ENCODE data around the gene MINDY4. TPM values are rescaled to one million over a fixed set of nuclear protein-coding genes. Genes with fewer than 3 reads are reported as not detected.

MINDY4 gene
- total and polyA plus RNA-seq, 2 of the 13 experiments (the other 11 are each of a cell fraction or from before 2014, with no cell fraction given), result not detected

DNA sequence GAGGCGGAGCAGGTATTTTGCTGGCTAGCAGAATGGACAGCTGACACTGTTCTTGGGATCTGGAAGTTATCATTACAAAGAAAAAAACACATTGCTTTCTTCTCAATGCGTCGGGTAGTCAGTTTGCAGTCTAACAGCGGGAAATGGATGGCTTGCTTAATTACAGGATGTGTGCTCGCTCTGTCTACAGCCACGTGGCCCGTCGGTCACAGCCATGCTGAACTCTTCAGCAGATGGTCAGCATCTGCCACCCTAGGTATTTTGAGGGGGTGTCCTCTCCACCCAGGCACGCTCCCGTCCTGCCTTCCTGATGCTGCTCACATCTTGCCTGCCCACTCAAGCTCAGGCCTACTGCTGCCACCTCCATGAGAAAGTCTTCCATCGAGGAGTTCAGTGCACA is 39.6 kb upstream of the MINDY4 start:
- H3K27me3 ChIP-seq (ENCODE audit: control insufficient read depth in 1 of 2, insufficient read depth in 2 of 2, low read length in 2 of 2), result peaks cover 0 to 39% of the 10 kb centered on the region in 2 experiments; a peak in 2 of 5 replicates

DNA sequence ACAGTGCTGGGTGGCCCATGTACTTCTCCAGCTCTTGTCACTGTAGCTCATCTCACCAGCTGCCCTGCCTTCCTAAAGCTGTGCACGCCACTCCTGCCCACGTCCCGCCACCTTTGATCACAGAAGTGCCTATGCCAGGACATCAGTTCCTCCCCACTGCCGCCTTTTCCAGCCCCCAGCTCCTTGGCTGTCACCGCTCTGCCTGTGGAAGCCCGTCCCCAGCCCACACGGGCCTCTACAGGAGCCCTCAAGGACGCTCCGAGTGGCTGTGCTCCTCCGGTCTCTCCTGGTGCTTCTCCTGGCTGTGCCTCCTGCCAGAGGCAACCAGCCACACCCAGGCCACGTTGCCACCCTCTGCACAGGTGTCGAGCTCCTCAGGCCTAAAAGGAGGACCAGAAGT is 38.6 kb upstream of the MINDY4 start:
- intact Hi-C loops (cut with micrococcal nuclease; ENCODE audit: unreplicated experiment), result no loop called here
- H3K36me3 ChIP-seq (replicated peaks in 1 of 2; ENCODE audit: control insufficient read depth in 1 of 2, insufficient read depth in 2 of 2, low read length in 2 of 2), result no peaks in the 10 kb centered on the region
- ChIA-PET POLR2A (no interaction called here), CTCF (ENCODE audit: low intra/inter-chr PET ratio, low total read pairs) (no interaction called here)
- no peak overlapping the region for H3K9ac ChIP-seq (ENCODE audit: insufficient read depth, low read depth, low read length)
- H3K9me3 ChIP-seq (ENCODE audit: low read length), result no peaks in the 10 kb centered on the region
- H4K20me1 ChIP-seq (ENCODE audit: insufficient read depth, low read length), result no peaks in the 10 kb centered on the region
- no peak for ATAC-seq
- no peak for FAIRE-seq
- WGBS (ENCODE audit: low lambda C conversion rate), result 21% methylated on average over 9 of the region's 12 CpGs
- H3K27ac ChIP-seq (ENCODE audit: extremely low read length, insufficient read depth, low read length), result no peak overlapping the region
- H3K4me2 ChIP-seq (ENCODE audit: low read depth, low read length), result no peak overlapping the region
- DNase-seq (ENCODE audit: low spot score), result no peak
- H3K27me3 ChIP-seq (ENCODE audit: control insufficient read depth in 1 of 2, insufficient read depth in 2 of 2, low read length in 2 of 2), result peaks cover 0 to 35% of the 10 kb centered on the region in 2 experiments; a peak in 2 of 5 replicates
- no peak overlapping the region for H2AFZ ChIP-seq (ENCODE audit: low read length)
- no TSS peak for BruUV-seq (replicated peaks)
- no peaks in the 10 kb centered on the region for H3K79me2 ChIP-seq (ENCODE audit: insufficient read depth, low read length)
- H3K4me3 ChIP-seq (replicated peaks in 1 of 3; ENCODE audit: insufficient read depth in 1 of 3, low read depth in 2 of 3, low read length in 3 of 3), result no peak overlapping the region
- no peaks in the 10 kb centered on the region for H3K4me1 ChIP-seq (ENCODE audit: insufficient read depth, low read length)
- in situ Hi-C loops (cut with HindIII; ENCODE audit: extremely low pct_ligation_motif_present, low pct_unique_long_range_greater_than_20kb), result no loop called here
- TF ChIP-seq, protein P1, sequence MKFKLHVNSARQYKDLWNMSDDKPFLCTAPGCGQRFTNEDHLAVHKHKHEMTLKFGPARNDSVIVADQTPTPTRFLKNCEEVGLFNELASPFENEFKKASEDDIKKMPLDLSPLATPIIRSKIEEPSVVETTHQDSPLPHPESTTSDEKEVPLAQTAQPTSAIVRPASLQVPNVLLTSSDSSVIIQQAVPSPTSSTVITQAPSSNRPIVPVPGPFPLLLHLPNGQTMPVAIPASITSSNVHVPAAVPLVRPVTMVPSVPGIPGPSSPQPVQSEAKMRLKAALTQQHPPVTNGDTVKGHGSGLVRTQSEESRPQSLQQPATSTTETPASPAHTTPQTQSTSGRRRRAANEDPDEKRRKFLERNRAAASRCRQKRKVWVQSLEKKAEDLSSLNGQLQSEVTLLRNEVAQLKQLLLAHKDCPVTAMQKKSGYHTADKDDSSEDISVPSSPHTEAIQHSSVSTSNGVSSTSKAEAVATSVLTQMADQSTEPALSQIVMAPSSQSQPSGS (CRISPR knock-in tag; IDR thresholded peaks at IDR 0.05), result no peak
- TF ChIP-seq, protein P2, sequence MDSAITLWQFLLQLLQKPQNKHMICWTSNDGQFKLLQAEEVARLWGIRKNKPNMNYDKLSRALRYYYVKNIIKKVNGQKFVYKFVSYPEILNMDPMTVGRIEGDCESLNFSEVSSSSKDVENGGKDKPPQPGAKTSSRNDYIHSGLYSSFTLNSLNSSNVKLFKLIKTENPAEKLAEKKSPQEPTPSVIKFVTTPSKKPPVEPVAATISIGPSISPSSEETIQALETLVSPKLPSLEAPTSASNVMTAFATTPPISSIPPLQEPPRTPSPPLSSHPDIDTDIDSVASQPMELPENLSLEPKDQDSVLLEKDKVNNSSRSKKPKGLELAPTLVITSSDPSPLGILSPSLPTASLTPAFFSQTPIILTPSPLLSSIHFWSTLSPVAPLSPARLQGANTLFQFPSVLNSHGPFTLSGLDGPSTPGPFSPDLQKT (CRISPR knock-in tag; IDR thresholded peaks at IDR 0.05; ENCODE audit: borderline replicate concordance), result no peak
- TF ChIP-seq, protein P3, sequence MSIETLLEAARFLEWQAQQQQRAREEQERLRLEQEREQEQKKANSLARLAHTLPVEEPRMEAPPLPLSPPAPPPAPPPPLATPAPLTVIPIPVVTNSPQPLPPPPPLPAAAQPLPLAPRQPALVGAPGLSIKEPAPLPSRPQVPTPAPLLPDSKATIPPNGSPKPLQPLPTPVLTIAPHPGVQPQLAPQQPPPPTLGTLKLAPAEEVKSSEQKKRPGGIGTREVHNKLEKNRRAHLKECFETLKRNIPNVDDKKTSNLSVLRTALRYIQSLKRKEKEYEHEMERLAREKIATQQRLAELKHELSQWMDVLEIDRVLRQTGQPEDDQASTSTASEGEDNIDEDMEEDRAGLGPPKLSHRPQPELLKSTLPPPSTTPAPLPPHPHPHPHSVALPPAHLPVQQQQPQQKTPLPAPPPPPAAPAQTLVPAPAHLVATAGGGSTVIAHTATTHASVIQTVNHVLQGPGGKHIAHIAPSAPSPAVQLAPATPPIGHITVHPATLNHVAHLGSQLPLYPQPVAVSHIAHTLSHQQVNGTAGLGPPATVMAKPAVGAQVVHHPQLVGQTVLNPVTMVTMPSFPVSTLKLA (IDR thresholded peaks at IDR 0.05), result no peak
- TF ChIP-seq, protein P4, sequence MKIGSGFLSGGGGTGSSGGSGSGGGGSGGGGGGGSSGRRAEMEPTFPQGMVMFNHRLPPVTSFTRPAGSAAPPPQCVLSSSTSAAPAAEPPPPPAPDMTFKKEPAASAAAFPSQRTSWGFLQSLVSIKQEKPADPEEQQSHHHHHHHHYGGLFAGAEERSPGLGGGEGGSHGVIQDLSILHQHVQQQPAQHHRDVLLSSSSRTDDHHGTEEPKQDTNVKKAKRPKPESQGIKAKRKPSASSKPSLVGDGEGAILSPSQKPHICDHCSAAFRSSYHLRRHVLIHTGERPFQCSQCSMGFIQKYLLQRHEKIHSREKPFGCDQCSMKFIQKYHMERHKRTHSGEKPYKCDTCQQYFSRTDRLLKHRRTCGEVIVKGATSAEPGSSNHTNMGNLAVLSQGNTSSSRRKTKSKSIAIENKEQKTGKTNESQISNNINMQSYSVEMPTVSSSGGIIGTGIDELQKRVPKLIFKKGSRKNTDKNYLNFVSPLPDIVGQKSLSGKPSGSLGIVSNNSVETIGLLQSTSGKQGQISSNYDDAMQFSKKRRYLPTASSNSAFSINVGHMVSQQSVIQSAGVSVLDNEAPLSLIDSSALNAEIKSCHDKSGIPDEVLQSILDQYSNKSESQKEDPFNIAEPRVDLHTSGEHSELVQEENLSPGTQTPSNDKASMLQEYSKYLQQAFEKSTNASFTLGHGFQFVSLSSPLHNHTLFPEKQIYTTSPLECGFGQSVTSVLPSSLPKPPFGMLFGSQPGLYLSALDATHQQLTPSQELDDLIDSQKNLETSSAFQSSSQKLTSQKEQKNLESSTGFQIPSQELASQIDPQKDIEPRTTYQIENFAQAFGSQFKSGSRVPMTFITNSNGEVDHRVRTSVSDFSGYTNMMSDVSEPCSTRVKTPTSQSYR (CRISPR knock-in tag; IDR thresholded peaks at IDR 0.05; ENCODE audit: borderline replicate concordance), result no peak
- TF ChIP-seq ZSCAN9 (CRISPR knock-in tag; IDR thresholded peaks at IDR 0.05; ENCODE audit: borderline replicate concordance) (no peak), NR2F2 (IDR thresholded peaks at IDR 0.05; ENCODE audit: borderline replicate concordance, low read depth) (no peak)

More for the DNA sequence above, 39.6 kb upstream of the MINDY4 start:
- Histone ChIP-seq H3K36me3 (replicated peaks in 1 of 2; ENCODE audit: control insufficient read depth in 1 of 2, insufficient read depth in 2 of 2, low read length in 2 of 2) (no peaks in the 10 kb centered on the region), H3K9ac (ENCODE audit: insufficient read depth, low read depth, low read length) (no peak overlapping the region), H2AFZ (ENCODE audit: low read length) (no peak overlapping the region), H3K4me2 (ENCODE audit: low read depth, low read length) (no peak overlapping the region), H3K4me1 (ENCODE audit: insufficient read depth, low read length) (no peaks in the 10 kb centered on the region), H3K27ac (ENCODE audit: extremely low read length, insufficient read depth, low read length) (no peak overlapping the region), H4K20me1 (ENCODE audit: insufficient read depth, low read length) (no peaks in the 10 kb centered on the region), H3K9me3 (ENCODE audit: low read length) (no peaks in the 10 kb centered on the region), H3K4me3 (replicated peaks in 1 of 3; ENCODE audit: insufficient read depth in 1 of 3, low read depth in 2 of 3, low read length in 3 of 3) (no peak overlapping the region), H3K79me2 (ENCODE audit: insufficient read depth, low read length) (no peaks in the 10 kb centered on the region)
- intact Hi-C loops (cut with micrococcal nuclease; ENCODE audit: unreplicated experiment), result no loop called here
- in situ Hi-C loops (cut with HindIII; ENCODE audit: extremely low pct_ligation_motif_present, low pct_unique_long_range_greater_than_20kb), result no loop called here
- TF ChIP-seq, protein P3 (IDR thresholded peaks at IDR 0.05), result peak; percentile 66
- TF ChIP-seq RARG (CRISPR knock-in tag; IDR thresholded peaks at IDR 0.05; ENCODE audit: low read depth), result no peak
- ATAC-seq (no peak), DNase-seq (ENCODE audit: low spot score) (no peak), FAIRE-seq (no peak)
- ChIA-PET POLR2A (no interaction called here), CTCF (ENCODE audit: low intra/inter-chr PET ratio, low total read pairs) (no interaction called here)
- WGBS (ENCODE audit: low lambda C conversion rate), result 33% methylated on average over 11 of the region's 11 CpGs
- no TSS peak for BruUV-seq (replicated peaks)

All from HepG2 (cell line).